CMK (cell line): ENCODE measurements around the gene IFNL1.
A peak's percentile ranks its signal among the peaks of the same experiment; 100 is the strongest.
"Not testable (repeated sequence)": the region's sequence is repeated elsewhere in the genome, so short reads cannot be mapped to it uniquely, and the experiment has no call there.

Source experiments
- DNase-seq: peaks from one replicate; pipeline ENCODE4 v3.0.0-alpha.2; 2010; ENCODE audit warnings: low read depth

The IFNL1 gene

GRCh38 chr19:39332738-39333137 is 36.5 kb downstream of the IFNL1 start:
- DNase-seq = not testable (repeated sequence)

- DNase-seq = no peak
Observed at GRCh38 chr19:39333507-39333906, 37.3 kb downstream of the IFNL1 start.

- no peak for DNase-seq
Observed at GRCh38 chr19:39334444-39334976, 38.3 kb downstream of the IFNL1 start.

- peak; percentile 61 for DNase-seq
Observed at GRCh38 chr19:39335168-39335548, 39.0 kb downstream of the IFNL1 start.

DNA sequence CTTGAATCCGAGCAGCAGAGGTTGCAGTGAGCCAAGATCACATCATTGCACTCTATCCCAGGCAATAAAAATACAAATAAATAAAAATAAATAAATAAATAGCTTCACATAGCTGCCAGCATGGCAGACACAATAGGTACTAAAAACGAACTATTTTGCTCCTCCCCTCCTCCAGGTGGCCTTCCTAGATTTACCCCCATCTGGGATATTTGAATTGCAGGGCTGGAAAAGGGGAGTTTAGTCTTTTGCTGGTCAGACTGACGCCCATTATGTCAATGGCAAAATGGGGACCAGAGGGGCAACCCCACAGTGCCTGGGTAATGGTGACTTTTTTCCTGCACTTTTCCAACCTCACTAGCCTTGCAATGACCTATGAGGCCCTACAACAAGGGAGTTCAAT is 40.3 kb downstream of the IFNL1 start:
- no peak for DNase-seq

- DNase-seq = no peak
Observed at GRCh38 chr19:39339674-39340073, 43.5 kb downstream of the IFNL1 start.

DNA sequence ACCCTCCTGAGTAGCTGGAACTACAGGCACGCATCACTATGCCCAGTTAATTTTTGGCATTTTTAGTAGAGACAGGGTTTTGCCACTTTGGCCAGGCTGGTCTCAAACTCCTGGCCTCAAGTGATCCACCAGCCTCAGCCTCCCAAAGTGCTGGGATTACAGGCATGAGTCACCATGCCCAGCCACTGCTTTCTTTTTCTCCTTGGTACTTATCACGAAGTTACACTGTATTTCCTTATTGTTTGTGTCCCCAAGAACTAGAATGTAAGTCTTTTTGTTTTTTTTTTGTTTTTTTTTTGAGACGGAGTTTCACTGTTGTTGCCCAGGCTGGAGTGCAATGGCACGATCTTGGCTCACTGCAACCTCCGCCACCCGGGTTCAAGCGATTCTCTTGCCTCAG is 43.9 kb downstream of the IFNL1 start:
- not testable (repeated sequence) for DNase-seq

- DNase-seq = no peak
Observed at GRCh38 chr19:39341129-39341718, 45.0 kb downstream of the IFNL1 start.

- peak; percentile 96 for DNase-seq
Observed at GRCh38 chr19:39341719-39342604, 45.8 kb downstream of the IFNL1 start, which contains the start of gene SAMD4B. Gene SAMD4B (plus strand): TSS chr19:39342421. CDS start chr19:39356894, 14,473 bp downstream.

DNA sequence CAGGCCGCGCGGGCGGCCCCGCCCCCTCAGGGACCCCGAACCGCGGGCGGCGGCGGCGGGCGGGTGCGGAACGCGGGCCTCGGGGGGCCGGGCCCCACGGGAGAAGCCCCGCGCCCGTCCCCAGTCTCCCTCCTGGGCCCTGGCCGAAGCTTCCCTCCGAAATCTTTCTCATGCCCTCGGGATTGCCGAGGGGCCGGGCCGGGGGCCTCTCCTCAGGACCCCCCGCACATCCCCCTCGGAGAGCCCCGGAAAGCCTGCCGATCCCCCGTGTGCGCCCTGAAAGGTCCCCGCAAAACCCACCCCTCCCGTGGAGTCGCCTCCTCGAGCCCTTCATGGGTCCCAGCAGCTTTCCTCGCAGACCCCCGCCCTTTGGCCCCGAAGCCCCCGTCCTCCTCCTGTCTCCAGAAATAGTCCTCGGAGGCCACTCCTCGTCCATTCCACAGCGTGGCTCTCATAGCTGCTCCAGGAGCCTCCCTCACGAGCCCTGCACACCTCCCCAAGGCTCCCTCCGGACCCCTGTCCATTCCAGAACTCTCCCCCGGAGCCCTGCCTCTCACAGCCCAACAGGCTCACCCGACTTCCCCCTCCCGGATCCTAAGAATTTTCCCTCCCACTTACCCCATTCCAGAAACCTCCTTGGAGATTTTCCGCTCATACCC is 46.6 kb downstream of the IFNL1 start:
- no peak for DNase-seq

DNA sequence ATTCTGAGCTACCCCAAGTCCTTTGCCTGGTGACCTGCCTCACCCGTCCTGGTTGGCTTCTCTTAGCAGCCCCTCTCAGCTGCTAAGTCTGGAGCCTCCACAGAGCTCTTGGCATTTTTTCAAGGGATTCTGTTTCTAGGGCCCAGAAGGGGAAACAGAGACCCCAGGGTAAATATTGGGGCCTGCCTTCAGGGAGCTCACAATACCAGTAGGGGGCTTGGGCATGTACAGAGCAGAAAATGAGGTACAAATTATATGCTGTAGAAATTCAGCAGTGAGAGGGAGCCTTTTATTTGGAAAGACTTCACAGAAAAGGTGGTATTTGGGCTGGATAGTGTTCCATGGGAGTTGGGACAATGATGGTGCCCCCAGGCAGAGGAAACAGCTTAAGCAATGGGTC is 49.7 kb downstream of the IFNL1 start:
- DNase-seq = no peak

DNA sequence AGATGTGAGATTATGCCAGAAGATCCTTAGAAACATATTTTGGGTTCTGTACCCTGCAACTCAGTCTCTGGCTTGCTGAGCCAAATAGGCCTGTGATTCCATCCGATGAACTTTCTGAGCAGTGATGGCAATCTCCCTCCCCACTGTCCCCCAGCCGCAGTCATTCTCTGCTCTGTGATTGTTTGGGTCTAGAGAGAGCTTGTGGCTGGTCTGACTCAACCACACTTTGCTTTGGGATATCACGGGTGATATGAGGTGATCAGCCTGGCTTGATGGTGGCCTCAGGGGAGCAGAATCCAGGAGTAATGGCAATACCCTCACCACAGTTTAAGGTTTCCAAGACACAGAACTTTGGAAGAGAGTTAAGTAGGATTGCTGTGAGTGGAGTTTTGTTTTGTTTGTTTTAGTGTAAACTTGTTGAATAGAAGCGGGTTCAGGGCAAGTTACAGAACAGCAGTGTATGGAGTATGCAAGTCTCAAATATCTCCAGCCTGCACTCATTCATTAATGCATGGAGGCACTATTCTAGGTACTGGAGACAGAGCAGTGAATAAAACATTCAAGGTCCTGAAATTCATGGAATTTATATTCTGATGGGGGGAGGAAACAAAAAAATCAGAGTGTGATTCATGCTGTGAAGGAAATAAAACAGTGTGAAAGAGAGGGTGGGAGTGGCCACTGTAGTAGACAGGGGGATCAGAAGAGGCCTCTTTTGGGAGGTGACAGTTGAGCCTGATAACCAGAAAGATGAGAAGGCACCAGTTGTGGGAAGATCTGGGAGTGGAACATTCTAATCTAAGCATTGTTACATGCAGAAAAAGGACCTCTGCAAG is 51.3 kb downstream of the IFNL1 start:
- no peak for DNase-seq
